Pons (tissue), 1 donor: ENCODE results near the gene CYP2A6.
"Not testable (repeated sequence)": the region's sequence is repeated elsewhere in the genome, so short reads cannot be mapped to it uniquely, and the experiment has no call there.

Source experiments
- DNase-seq: peaks from one replicate; pipeline ENCODE4 v3.0.0-alpha.2; 2016; ENCODE audit warnings: low spot score

The CYP2A6 gene

GRCh38 chr19:40843653-40844052 is 6.6 kb downstream of the CYP2A6 start:
- not testable (repeated sequence) for DNase-seq

DNA sequence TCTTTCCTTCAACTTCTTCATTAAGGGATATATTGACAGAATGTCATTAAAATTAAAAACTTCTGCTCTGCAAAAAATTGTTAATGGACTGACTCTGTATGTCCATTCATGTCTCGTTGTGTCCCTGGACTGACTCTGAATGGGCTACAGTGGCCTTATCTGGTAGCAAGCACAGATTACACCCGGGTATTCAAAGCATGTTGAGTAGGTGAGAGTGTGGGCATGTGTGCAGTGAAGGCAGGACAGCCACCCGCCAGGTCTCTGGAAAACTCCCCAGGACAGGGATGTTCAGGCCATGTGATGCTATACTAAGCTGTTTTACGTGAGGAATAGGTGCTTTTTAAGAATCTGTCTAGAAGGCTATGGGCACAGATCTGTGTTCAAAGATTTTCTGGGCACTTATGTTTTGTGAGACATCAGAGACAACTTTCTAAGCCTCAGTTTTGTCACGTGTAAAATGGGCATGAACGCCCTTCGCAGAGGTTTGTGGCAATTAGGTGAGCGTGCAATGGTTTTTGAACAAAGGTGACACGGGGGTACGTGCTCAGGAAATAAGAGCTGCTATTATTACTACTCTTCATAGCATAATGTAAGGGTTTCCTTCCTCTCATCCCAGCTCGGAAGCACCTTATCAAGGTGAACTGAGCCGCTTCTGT is 7.1 kb downstream of the CYP2A6 start:
- DNase-seq, result not testable (repeated sequence)

- DNase-seq, result not testable (repeated sequence)
Measured at GRCh38 chr19:40842012-40842411, 8.2 kb downstream of the CYP2A6 start.

DNA sequence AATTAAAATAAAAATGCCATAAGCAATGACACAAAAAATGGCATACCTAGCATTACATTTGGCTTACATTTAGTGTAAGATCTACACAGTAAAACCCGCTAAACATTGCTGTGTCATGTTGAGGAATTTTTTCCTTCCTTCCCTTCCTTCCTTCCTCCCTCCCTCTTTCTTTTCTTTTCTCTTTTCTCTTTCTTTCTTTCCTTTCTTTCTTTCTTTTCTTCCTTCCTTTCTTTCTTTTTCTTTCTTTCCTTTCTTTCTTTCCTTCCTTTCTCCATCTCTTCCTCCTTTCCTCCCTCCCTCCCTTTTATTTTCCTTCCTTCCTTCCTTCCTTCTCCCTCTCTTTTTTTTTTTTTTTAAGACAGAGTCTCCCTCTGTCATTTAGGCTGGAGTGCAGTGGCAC is 11.8 kb downstream of the CYP2A6 start:
- not testable (repeated sequence) for DNase-seq

GRCh38 chr19:40836754-40837429 is 13.4 kb downstream of the CYP2A6 start:
- no peak for DNase-seq

DNA sequence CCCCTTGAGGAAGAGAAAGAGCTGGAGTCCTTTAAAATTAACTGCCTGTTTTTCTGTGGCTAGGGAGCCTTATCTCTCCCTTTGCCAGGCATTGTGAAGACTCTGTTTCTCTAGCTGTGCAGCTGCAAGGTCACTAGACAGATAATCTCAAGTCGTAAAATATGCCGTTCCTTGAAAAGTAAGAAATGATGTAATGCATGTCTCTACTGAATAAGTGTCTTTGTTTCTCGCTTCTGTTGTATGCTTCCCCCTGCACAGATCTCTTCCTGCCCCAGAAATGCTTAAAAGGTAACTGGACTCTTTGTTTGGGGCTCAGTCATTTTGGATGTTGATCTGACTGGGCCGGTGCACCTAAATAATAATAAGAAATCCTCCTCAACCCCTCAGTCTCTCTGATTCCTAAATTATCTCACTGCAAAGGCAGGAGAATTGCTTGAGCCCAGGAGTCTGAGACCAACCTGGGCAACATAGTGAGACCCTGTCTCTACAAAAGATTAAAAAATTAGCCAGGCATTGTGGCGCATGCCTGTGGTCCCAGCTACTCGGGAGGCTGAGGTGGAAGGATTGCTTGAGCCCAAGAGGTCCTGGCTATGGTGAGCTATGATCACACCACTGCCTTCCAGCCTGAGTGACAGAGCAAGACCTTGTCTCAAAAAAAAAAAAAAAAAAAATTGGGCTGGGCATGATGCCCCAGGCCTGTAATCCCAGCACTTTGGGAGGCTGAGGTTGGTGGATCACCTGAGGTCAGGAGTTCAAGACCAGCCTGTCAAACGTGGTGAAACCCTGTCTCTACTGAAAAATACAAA is 16.3 kb downstream of the CYP2A6 start:
- DNase-seq, result not testable (repeated sequence)

DNA sequence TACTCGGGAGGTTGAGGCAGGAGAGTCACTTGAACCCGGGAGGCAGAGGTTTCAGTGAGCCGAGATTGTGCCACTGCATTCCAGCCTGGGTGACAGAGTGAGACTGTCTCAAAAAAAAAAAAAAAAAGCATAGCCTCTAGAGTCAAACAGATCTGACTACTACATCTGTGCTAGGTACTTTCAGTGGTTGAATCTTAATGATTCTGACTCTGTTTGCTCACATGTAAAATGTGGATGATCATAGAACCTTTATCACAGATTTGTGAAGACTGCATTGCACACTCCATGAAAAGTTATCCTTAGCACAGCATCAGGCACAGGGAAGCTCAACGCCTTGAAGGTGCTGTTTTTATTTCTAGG is 17.8 kb downstream of the CYP2A6 start:
- DNase-seq, result not testable (repeated sequence)

DNA sequence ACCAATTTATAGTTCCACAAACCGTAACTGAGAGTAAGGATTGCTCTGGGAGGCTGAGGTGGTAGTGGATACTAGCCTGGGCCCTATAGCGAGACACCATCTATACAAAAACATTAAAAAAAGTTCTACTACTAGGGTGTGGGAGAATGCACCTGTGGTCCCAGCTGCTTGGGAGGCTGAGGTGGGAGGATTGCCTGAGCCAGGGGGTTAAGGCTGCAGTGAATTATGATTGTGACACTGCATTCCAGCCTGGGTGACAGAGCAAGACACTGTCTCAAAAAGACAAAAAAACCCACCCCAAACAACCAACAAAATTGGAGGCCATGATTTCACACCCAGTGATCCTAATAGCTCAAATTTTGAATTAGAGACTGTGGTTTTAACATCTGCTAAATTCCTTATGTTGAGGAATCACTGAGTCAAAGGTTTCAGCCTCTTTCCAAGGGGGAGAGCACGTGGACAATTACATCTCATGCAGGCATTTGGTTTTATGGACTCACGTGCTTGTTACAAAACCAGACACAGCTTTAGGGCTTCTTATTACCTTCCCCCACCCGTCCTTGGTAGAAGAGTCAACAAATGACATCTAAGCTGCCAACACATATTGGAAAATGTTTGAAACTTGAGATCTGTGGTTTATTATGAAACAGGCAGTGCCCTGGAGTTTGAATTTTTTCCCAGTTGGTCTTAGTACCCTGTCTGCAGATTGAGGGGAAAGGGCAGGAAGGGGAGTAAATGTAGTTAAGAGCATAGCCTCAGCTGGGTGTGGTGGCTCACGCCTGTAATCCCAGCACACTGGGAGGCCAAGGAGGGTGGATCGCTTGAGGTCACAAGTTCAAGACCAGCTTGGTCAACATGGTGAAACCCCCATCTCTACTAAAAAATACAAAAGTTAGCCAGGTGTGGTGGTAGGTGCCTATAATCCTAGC is 18.5 kb downstream of the CYP2A6 start:
- no peak for DNase-seq

GRCh38 chr19:40830741-40831140 is 19.5 kb downstream of the CYP2A6 start:
- not testable (repeated sequence) for DNase-seq

- DNase-seq, result no peak
Measured at GRCh38 chr19:40829205-40829604, 21.0 kb downstream of the CYP2A6 start.

DNA sequence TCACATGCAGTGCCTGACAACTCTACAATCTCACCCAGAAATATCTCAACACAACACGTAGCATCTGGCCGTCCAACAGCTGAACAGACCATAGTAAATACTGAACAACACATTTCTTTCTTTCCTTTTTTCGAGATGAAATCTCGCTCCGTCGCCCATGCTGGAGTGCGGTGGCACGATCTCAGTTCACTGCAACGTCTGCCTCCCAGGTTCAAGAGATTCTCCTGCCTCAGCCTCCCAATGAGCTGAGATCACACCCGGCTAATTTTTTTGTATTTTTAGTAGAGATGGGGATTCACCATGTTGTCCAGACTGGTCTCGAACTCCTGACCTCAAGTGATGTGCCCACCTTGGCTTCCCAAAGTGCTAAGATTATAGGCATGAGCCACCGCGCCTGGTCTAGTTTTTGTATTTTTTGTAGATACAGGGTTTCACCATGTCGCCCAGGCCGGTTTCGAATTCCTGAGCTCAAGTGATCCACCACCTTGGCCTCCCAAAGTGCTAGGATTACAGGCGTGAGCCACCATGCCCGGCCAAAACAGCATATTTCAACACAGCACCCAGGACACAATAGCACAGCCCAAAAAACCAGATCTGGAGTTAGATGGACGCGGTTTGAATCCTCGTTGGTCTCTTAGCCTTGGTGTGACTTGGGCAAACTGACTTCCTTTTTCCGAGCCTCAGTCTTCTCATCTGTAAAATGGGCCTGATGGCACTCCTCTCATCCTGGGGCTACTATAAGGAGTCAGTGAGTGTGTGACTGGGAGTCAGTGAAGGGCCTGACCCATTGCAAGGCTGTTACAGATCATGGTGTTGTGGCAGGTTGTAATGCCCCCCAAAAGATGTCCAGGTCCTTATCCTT is 22.6 kb downstream of the CYP2A6 start:
- DNase-seq, result no peak

DNA sequence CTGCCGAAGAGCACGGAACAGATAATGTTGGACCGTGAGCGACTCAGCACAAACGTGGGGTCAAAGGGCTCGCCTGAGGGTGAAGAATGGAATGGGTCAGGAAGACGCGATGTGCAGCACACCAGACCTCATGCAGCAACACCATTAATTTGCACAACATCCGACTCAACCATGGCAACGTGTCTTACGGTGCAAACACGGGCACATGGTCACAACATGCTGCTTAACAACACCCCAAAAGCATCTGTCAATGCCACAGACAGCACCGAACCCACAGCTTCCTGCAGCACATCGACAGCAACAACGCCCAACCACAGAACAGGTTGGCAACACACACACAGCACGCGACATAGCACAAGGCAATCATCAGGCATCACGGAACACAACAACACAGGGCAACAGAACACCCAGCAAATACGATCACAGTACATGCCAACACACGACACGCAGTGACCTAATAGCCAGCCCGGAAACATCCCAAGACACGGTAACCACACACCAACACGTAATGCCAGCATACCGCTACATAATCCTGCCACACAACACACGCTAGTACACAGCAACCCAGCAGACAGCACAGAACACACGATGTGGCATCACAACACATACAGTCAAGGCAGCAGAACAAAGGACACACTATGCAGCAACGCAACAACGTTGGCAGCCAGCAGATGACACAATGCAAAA is 23.4 kb downstream of the CYP2A6 start:
- DNase-seq, result peak; percentile 46

GRCh38 chr19:40826312-40826698 is 23.9 kb downstream of the CYP2A6 start:
- DNase-seq, result not testable (repeated sequence)

DNA sequence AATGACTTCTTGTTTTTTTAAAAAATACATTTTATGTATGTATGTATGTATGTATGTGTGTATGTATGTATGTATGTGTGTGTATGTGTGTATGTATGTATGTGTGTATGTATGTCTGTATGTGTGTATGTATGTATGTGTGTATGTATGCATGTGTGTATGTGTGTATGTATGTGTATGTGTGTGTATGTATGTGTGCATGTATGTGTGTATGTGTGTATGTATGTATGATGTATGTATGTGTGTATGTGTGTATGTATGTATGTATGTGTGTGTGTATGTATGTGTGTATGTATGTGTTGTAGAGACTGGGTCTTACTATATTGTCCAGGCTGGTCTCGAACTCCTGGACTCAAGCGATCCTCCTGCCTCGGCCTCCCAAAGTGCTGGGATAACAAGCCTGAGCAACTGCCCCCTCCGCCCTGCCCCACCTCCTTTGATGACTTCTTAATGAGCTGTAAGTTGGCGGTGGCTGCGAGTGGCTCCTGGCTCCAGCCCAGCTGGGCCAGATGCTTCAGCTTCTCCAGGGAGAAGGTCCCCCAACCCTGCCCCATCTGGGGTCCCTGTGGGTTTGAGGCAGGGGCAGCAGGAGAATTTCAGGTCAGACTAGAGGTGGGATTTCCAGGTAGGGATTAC is 24.7 kb downstream of the CYP2A6 start:
- not testable (repeated sequence) for DNase-seq

- DNase-seq, result not testable (repeated sequence)
Measured at GRCh38 chr19:40824916-40825315, 25.3 kb downstream of the CYP2A6 start.

DNA sequence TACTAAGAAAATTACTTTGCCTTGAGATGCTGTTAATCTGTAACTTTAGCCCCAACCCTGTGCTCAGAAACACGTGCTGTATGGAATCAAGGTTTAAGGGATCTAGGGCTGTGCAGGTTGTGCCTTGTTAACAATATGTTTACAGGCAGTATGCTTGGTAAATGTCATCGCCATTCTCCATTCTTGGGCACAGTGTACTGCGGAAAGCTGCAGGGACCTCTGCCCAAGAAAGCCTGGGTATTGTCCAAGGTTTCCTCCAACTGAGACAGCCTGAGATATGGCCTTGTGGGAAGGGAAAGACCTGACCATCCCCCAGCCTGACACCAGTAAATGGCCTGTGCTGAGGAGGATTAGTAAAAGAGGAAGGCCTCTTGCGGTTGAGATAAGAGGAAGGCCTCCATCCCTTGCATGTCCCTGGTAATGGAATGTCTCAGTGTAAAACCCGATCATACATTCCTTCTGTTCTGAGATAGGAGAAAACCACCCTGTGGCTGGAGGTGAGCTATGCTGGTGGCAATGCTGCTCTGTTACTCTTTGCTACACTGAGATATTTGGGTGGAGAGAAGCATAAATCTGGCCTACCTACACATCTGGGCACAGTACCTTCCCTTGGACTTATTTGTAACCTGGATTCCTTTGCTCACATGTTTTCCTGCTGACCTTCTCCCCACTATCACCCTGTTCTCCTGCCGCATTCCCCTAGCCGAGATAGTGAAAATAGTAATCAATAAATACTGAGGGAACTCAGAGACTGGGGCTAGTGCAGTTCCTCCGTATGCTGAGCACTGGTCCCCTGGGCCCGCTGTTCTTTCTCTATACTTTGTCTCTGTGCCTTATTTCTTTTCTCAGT is 27.3 kb downstream of the CYP2A6 start:
- peak; percentile 49 for DNase-seq

DNA sequence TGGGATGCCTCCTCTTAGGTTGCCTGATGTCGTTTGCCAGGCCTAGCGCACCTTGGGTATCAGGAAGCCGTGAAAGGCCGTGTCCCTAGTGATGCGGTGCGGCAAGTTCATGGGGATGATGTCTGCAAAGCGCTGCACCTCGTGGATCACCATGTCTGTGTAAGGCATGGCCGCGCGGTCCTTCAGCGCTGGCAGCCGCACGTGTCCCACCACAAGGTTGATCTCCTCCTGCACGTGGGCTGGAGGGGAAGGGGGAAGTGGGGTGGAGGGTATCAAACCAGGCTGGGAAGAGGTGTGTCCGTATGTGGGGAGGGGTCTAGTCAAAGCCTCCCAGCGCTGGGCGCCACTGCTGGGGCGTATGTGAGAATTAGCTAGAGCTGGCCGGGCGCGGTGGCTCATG is 28.1 kb downstream of the CYP2A6 start:
- DNase-seq, result no peak

DNA sequence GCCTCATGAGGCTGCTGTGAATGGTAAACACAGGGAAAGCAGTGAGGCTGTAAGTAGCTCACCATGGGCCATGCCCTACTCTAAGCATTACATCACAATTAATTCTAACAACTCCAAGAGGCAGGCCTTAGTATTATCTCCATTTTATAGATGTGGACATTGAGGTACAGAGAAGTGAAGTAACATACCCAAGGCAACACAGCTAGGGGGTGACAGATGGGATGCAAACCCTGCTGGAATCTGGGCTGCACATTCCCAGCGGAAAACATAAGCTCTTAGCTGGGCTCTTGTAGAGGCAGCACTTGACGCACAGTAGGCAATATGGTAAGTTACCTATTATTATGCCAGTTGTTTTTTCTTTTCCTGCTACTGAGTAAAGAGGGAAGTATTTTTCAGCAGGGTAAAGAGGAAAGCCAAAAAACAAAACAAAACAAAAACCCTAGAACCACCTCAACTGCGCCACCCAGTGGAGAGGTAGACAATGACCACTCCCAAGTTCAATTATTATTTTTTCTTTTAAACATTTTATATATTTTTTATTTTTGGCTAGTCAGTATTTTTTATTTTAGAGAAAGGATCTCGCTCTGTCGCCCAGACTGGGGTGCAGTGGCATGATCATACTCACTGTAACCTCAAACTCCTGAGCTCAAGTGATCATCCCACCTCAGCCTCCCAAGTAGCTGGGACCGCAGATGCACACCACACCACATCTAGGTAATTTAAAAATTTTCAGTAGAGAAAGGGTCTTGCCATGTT is 30.6 kb downstream of the CYP2A6 start:
- not testable (repeated sequence) for DNase-seq
